ENCODE results near the gene SIRPA. TPM values are rescaled to one million over a fixed set of nuclear protein-coding genes. Genes with fewer than 3 reads are reported as not detected.

SIRPA gene
- total and polyA plus RNA-seq, 10 of the 15 experiments (the other 5 are each of a cell fraction or from before 2014, with no cell fraction given), result 1.7 to 13.2 (median 5.0) TPM

GRCh38 chr20:1929460-1929859, 34.3 kb downstream of the SIRPA start:
- Histone ChIP-seq H3K4me1 (ENCODE audit: control insufficient read depth, insufficient read depth, low read length) (no peaks in the 10 kb centered on the region), H3K79me2 (ENCODE audit: control insufficient read depth, insufficient read depth, low read length) (no peaks in the 10 kb centered on the region), H4K20me1 (ENCODE audit: control insufficient read depth, insufficient read depth) (no peaks in the 10 kb centered on the region), H3K27me3 (replicated peaks in 1 of 2; ENCODE audit: control insufficient read depth in 2 of 2, insufficient read depth in 2 of 2, low read length in 1 of 2) (no peaks in the 10 kb centered on the region), H3K9me3 (replicated peaks; ENCODE audit: control insufficient read depth, insufficient read depth, low read length) (no peaks in the 10 kb centered on the region), H3K9ac (ENCODE audit: control insufficient read depth, insufficient read depth, low read length) (no peak overlapping the region), H3K27ac (ENCODE audit: control insufficient read depth, insufficient read depth) (no peak overlapping the region), H3K4me2 (ENCODE audit: control insufficient read depth, insufficient read depth) (no peak overlapping the region), H3K36me3 (ENCODE audit: control insufficient read depth in 2 of 2, insufficient read depth in 2 of 2, low read length in 1 of 2) (no peaks in the 10 kb centered on the region), H2AFZ (ENCODE audit: control insufficient read depth, low read depth, low read length) (no peak overlapping the region), H3K4me3 (no peak overlapping the region)
- DNase-seq (ENCODE audit: low read depth, low spot score), result no peak
- ChIA-PET CTCF (interaction anchor here (1.2 kb wide), 1 partner anchor 17 kb away, joined by 3 read pairs; no protein-coding TSS in a partner anchor), RAD21 (ENCODE audit: unreplicated experiment) (no interaction called here), POLR2A (no interaction called here), SMC1A (ENCODE audit: uncharacterized antibody, unreplicated experiment) (no interaction called here)
- TF ChIP-seq ESRRA (IDR thresholded peaks at IDR 0.05; ENCODE audit: low read length), result no peak
- BruUV-seq (replicated peaks), result no TSS peak
- 0% methylated on average over 3 of the region's 3 CpGs for WGBS (ENCODE audit: insufficient coverage, insufficient replicate concordance, low lambda C conversion rate, missing lambda C conversion rate)
- ATAC-seq, result no peak
- FAIRE-seq, result no peak
- in situ Hi-C loops (cut with MboI) (no loop called here), intact Hi-C loops (cut with micrococcal nuclease; ENCODE audit: unreplicated experiment) (no loop called here)

DNA sequence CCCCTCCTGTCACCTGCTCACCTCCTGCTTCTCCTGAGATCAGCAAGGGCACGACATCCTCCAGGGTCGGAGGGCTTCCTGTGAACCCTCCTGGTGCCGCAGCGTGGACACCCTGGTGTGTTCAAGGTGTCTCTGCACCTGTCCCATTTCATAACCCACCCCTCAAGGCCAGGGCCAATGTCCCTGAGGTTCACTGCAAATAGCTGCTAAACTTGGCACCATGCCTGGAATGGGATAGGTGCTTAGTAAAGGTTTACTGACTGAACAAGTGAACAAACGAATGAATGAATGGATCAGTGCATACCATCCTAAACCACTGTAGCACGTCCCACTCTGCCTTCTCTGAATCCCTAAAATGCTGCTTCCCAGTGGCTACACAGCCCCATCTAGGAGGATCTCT, 35.0 kb downstream of the SIRPA start:
- H4K20me1 ChIP-seq (ENCODE audit: control insufficient read depth, insufficient read depth), result no peaks in the 10 kb centered on the region
- intact Hi-C loops (cut with micrococcal nuclease; ENCODE audit: unreplicated experiment) (no loop called here), in situ Hi-C loops (cut with MboI) (no loop called here)
- H3K27ac ChIP-seq (ENCODE audit: control insufficient read depth, insufficient read depth), result no peak overlapping the region
- ChIA-PET RAD21 (ENCODE audit: unreplicated experiment) (no interaction called here), CTCF (interaction anchor here (1.2 kb wide), 1 partner anchor 16 kb away, joined by 3 read pairs; no protein-coding TSS in a partner anchor), POLR2A (no interaction called here), SMC1A (ENCODE audit: uncharacterized antibody, unreplicated experiment) (no interaction called here)
- no peak overlapping the region for H3K9ac ChIP-seq (ENCODE audit: control insufficient read depth, insufficient read depth, low read length)
- WGBS (ENCODE audit: insufficient coverage, insufficient replicate concordance, low lambda C conversion rate, missing lambda C conversion rate), result 19% methylated on average over 6 of the region's 6 CpGs
- TF ChIP-seq REST (IDR thresholded peaks at IDR 0.05; ENCODE audit: low read depth, low read length) (no peak), ZNF622 (IDR thresholded peaks at IDR 0.05) (no peak), TAF1 (IDR thresholded peaks at IDR 0.05; ENCODE audit: borderline replicate concordance, low read depth, low read length) (no peak), CHD4 (IDR thresholded peaks at IDR 0.05) (no peak), LARP7 (IDR thresholded peaks at IDR 0.05) (no peak), ZNF217 (IDR thresholded peaks at IDR 0.05) (no peak), ZZZ3 (IDR thresholded peaks at IDR 0.05; ENCODE audit: control insufficient read depth, insufficient read length, low read depth) (no peak), E2F4 (IDR thresholded peaks at IDR 0.05; ENCODE audit: low read depth, low read length) (no peak), NFXL1 (IDR thresholded peaks at IDR 0.05; ENCODE audit: borderline replicate concordance) (no peak)
- TF ChIP-seq, protein P1, sequence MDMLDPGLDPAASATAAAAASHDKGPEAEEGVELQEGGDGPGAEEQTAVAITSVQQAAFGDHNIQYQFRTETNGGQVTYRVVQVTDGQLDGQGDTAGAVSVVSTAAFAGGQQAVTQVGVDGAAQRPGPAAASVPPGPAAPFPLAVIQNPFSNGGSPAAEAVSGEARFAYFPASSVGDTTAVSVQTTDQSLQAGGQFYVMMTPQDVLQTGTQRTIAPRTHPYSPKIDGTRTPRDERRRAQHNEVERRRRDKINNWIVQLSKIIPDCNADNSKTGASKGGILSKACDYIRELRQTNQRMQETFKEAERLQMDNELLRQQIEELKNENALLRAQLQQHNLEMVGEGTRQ (IDR thresholded peaks at IDR 0.05; ENCODE audit: borderline replicate concordance, low read depth, low read length), result no peak
- no peaks in the 10 kb centered on the region for H3K79me2 ChIP-seq (ENCODE audit: control insufficient read depth, insufficient read depth, low read length)
- no peak overlapping the region for H2AFZ ChIP-seq (ENCODE audit: control insufficient read depth, low read depth, low read length)
- BruUV-seq (replicated peaks), result no TSS peak
- H3K4me1 ChIP-seq (ENCODE audit: control insufficient read depth, insufficient read depth, low read length), result no peaks in the 10 kb centered on the region
- no peaks in the 10 kb centered on the region for H3K9me3 ChIP-seq (replicated peaks; ENCODE audit: control insufficient read depth, insufficient read depth, low read length)
- no peaks in the 10 kb centered on the region for H3K36me3 ChIP-seq (ENCODE audit: control insufficient read depth in 2 of 2, insufficient read depth in 2 of 2, low read length in 1 of 2)
- ATAC-seq (no peak), DNase-seq (ENCODE audit: low read depth, low spot score) (no peak), FAIRE-seq (no peak)
- no peak overlapping the region for H3K4me3 ChIP-seq
- no peak overlapping the region for H3K4me2 ChIP-seq (ENCODE audit: control insufficient read depth, insufficient read depth)
- H3K27me3 ChIP-seq (replicated peaks in 1 of 2; ENCODE audit: control insufficient read depth in 2 of 2, insufficient read depth in 2 of 2, low read length in 1 of 2), result no peaks in the 10 kb centered on the region

All from GM12878 (cell line).